GM12874 (cell line): ENCODE data around the gene PLXND1.

ENCODE experiments used
- TF ChIP-seq, protein P1 (sequence below): IDR thresholded peaks from 2 replicates; pipeline ENCODE4 v1.5.1; 2011; ENCODE audit warnings: low read depth, mild to moderate bottlenecking, control low read depth, low read length, moderate library complexity; ENCODE audit not compliant: insufficient read depth

The PLXND1 gene

DNA sequence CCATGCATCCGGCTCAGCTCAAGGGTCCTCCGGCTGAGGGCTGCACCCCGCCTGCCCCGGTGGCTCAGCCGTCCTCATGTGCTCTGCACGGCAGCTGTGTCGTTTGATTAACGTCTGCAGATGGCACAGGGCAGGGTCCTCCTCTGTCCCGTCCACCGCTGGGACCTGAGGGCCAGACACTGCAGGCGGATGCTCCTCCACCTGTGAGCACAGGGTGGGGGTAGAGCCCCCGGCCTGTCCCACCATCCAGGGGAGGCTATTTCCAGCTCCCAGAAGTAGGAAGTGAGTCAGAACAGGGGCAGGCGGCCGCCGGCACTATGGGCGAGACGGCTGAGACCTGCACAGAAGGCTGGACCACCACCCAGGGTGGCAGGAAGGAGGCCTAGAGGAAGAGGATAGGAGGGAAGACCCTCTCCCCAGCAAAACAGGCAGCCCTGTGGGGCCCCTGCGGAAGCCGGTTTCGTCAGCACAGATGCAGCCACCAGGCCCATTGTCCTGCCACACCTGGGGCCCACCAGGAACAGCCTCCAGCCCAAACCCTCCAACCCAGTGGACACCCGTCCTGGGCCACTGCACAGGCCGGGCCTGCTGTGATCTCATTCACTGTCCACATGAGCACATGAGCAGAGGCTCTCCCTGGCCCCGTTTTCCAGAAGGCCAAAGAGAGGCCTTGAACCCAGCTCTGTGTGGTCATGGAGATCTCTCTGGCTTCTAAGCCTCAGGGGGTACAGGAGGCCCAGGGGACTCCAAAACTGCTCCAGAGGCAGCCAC, 12.6 kb upstream of the PLXND1 start:
- TF ChIP-seq, protein P1, sequence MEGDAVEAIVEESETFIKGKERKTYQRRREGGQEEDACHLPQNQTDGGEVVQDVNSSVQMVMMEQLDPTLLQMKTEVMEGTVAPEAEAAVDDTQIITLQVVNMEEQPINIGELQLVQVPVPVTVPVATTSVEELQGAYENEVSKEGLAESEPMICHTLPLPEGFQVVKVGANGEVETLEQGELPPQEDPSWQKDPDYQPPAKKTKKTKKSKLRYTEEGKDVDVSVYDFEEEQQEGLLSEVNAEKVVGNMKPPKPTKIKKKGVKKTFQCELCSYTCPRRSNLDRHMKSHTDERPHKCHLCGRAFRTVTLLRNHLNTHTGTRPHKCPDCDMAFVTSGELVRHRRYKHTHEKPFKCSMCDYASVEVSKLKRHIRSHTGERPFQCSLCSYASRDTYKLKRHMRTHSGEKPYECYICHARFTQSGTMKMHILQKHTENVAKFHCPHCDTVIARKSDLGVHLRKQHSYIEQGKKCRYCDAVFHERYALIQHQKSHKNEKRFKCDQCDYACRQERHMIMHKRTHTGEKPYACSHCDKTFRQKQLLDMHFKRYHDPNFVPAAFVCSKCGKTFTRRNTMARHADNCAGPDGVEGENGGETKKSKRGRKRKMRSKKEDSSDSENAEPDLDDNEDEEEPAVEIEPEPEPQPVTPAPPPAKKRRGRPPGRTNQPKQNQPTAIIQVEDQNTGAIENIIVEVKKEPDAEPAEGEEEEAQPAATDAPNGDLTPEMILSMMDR, result no peak

DNA sequence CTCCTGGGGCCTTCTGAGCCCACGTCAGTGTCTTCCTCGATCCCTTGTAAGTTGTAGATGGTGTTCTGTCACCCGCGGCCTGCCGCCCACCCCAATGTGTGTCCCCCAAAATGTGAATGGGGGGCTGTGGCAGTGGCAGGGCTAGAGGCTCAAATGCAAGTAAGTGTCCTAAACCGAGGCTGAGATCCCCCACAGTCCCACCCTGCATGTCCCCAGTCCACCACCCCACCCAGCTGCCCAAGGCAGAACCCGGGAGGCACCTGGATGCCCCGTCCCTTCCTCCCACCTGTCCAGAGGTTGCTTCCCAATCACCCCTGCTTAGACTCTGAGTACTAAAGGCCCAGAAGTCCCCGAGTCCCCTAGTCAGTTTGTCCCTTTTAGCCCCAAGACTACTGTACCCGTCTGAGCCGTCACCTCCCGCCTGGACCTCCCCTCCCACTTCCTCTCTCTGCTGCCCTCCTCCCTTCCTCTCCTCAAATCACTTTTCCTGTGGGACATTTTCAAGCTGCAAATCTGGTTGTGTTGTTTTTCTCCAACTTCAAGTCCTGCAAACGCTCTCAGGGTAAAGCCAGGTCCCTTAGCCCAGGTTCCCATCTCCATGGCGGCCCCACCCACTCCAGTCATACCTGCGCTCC, 11.8 kb upstream of the PLXND1 start:
- TF ChIP-seq, protein P1, result no peak

DNA sequence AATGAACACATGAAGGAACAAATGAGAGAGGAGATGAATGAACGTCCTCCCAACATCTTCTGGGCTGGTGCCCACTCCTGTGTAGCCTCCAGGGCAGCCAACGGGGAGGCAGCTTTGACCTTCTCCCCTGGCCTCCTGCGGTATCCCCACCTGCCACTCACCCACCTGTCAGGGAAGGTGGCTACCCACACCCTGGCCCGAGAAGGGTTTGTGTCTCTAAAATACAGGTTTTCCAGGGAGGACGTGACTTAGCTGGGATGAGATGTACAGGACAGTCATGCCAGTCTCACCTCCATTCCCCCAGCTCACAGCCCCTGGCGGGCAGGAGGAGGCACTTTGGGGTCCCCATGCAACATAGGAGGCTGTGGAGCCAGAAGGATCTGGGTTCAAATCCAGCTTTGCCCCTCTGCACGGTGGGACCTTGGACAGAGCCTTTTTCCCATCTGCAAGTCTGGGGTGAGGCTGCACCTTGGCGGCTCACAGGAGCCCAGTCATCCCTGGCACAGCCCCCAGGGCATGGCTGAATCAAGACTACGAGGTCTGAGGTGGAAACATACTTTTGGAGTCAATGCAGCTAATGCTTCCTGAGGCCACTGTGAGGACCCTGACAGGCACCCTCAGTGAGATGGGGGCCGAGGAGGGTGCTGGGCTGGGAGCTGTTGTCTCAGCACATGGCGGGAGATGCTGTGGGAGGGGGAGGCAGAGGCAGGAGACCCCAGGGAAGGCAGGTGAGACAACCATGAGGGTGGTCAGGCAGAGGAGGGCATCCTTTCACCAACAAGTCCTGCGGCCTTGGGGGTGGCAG, 11.1 kb upstream of the PLXND1 start:
- TF ChIP-seq, protein P1, result no peak

GRCh38 chr3:129616713-129617112, 10.2 kb upstream of the PLXND1 start:
- TF ChIP-seq, protein P1, result no peak

DNA sequence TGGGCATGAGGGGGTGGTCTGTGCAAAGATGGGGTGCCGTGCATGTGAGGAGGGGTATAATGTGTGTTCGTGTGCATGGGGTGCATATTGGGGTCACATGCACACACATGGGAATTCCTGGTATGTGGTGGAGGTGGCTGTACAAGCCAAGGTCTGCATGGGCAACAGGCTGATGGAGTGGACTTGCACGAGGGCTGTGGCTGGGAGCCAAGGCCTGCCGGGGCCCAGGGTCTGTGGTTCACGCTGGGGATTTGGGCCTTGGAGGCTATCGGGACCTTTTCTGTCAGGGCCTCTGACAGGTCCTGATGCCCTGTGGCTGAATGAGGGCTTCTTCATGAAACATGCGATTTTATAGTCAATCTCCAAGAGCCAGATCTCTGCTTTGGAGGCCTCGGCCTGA, 9.8 kb upstream of the PLXND1 start:
- TF ChIP-seq, protein P1, result no peak

- TF ChIP-seq, protein P1, result no peak
These were observed 9.3 kb upstream of the PLXND1 start for GRCh38 chr3:129615751-129616281.

DNA sequence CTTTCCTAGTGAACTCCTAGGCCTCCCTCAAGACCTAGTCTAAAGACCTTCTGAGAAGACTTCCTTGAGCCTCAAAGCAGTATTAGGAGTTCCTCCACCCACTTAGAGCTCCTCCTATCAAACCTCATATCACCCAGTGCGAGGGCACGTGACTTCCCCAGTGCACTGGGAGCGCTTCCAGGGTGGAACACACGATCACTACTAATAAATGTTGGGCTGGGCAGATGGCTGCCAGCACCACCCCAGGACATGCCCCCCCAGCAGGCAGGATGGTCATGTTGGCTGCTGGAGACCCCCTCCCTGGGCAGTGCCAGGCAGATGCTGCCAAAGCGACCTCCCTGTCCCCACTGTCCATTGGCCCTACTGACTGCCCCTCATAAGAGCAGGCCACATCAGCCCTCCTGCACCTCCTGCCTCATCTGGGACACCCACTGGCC, 8.5 kb upstream of the PLXND1 start:
- TF ChIP-seq, protein P1, result no peak
